Activated T-helper 1 cell treated with anti-CD3 and anti-CD28 coated beads, Interleukin-2, amount 50 U/mL, for 16 hours (primary cell): Measurements from ENCODE around the gene SLC35A1.
"Not testable (repeated sequence)": the region's sequence is repeated elsewhere in the genome, so short reads cannot be mapped to it uniquely, and the experiment has no call there.

ENCODE experiments used
- DNase-seq, 2 donors: peaks; one replicate each; pipeline ENCODE4 v3.0.0-alpha.2; 2020; ENCODE audit warnings: low read depth in 1 of 2, low spot score in 1 of 2

SLC35A1 gene, protein sequence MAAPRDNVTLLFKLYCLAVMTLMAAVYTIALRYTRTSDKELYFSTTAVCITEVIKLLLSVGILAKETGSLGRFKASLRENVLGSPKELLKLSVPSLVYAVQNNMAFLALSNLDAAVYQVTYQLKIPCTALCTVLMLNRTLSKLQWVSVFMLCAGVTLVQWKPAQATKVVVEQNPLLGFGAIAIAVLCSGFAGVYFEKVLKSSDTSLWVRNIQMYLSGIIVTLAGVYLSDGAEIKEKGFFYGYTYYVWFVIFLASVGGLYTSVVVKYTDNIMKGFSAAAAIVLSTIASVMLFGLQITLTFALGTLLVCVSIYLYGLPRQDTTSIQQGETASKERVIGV

DNA sequence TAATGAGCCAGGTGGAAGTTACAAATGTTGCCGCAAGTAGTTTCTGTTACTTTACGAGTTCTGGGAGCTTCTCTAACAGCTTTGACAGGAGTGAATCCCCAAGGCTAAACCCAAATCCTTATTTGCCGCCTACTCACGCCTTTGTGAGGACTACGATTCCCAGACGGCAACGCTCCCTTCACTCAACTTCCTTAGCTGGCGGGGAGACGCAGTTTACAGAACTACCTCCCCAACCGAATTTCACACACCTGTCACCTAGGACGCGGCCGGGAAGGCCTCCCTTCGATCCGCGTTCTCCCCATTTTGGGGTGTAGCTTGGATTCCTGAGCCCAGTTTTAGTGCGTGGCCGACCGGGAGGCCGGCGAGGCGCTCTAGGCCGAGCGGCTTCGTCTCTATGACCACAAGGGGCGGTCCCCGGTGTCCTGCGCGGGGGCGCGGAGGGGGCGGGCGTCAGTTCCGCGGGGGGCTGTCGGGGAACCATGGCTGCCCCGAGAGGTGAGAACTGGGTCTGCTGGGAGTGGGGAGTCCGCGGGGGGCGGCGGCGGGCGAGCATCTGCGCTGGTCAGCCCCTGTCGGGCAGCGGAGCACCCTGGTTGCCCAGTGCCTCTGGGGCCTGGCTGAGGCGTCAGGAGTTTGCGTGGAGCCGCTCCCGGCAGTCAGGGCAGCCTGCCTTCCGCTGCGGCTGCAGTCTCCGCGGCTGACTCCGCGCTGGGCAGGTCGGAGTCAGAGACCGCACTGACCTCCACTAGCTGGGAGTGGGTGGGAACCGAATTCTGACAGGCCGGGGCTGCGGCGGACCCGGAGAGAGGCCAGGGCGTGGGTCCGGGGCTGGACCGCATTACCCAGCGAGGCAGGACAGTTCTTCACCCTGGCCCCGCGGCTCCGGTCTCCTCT lies at the start of gene SLC35A1:
Gene SLC35A1 (plus strand): TSS at position 450 of the 894 bp plus-strand sequence. CDS start 30 bp downstream, at position 480.
- peak; percentile 66 to 74 for DNase-seq

DNA sequence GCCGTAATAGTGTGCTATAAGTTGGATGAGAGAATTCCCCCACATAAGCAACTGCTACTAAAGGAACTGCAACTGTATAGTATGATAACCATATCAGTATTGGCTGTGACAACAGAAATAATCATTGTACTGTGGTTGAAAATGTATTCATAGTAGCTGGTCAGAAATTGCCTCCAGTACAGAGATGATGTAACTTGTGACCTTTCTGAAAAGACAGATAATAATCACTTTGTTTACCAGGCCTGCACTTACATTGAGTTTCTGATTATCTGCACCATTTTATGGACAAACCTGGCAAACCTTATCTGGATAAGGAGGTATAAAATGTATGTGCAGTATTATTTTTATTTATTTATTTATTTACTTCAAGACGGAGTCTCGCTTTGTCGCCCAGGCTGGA lies 46.0 kb upstream of the SLC35A1 start:
- no peak for DNase-seq

DNA sequence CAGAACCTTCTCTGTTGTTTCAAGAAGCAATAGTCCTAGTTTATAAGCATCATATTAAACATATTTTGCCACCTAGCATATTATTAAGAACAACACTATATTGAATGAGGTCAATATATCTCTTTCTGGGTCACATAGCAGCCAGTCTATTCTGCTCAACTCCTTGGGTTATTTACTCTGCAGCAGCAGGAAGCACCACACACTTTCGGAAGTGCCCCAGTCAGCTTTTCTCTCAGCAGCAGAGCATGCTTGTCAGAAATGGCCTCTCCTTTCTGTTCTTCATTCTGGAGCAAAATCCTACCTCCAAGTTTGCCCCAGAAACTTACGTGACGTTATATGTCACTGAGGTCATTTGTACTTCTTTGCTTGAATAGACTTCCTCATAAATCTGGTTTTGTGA lies 42.3 kb upstream of the SLC35A1 start:
- DNase-seq = no peak

DNA sequence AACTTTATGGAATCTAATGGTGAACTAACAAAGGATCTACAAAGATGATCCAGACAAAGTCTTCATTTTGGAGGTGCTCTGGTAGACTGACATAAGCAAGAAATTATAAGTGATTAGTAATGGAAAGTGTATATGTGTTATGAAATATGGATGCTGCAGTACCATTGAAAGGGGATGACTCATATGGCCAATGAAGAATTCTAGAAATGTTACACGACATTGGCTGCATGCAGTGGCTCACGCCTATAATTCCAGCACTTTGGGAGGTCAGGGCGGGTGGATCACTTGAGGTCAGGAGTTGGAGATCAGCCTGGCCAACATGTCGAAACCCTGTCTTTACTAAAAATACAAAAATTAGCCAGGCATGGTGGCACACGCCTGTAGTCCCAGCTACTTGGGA lies 41.5 kb upstream of the SLC35A1 start:
- DNase-seq = no peak

DNA sequence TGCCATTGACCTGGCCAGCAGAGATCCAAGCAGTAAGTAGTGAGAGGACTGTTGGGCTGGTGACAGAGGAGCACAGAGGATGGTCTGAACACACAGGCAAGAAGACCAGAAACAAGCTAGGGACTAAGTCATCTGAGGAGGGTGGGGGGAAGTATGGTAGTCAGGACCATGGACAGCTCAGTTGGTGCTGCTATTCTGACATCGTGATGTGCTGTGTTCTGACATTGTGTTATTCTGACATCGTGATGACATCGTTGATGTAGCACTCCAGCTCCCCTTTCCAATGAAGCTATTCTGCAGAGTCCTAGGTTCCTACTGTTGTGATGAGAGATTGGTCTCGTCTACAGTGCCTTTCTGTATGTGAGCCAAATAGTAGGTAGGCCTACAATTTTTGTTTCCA lies 36.3 kb upstream of the SLC35A1 start:
- DNase-seq = peak in 1 of 2 donors; percentile 6

DNA sequence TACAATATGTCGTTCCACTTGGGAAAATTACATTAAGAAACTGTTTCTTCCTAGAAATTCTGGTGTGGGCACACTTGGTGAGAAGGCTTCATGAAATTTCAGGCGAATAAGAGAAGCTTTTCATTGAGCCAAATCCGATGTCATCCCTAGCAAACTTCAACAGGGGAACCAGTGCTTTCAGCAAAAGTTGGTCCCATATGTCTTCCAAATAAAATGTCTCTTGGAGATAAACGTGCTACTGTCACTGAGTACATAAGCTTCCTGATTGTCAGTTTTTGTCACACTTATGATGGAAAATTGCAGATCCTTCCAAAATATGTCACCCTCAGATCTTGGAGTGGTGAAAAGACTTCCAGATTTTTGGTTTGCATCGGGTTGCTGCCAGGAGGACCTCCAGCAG lies 31.1 kb upstream of the SLC35A1 start:
- DNase-seq = no peak

DNA sequence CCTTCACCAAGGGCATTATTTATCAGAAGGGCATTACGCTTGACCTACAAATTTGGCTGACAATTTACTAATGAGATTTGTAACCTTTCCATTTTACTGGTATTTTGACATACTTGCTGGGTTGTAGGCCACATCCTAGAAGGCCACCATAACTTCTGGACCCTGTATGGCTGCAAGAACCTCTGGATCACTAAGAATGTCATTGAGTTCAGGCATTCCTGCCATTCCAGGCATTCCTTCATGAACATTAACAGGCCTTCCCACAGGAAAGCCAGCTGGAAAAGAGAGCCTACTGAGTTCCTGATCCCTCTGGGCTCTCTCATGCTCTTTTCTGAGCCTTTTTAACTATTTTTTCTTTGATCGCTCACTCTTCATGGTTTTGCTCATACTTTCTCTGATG lies 28.4 kb upstream of the SLC35A1 start:
- DNase-seq = no peak

DNA sequence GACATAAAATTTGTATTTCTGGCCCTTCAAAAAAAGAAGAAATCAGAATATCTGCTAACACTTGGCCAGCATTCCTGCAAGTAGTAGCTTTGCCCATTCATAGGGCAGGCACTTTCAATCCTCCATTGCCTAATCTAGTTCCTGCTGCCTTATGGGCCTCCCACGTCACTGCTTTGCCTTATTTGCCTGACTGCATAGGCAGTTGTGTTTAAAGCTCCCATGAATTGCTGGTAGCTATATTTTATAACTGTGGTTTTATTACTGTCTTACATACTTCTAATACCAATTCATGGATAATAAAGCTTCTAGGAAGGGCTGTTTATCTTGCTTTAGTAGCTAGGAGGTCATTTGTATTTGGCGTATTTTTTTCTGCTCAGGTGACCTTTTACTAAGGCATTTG lies 7.7 kb upstream of the SLC35A1 start:
- no peak for DNase-seq

DNA sequence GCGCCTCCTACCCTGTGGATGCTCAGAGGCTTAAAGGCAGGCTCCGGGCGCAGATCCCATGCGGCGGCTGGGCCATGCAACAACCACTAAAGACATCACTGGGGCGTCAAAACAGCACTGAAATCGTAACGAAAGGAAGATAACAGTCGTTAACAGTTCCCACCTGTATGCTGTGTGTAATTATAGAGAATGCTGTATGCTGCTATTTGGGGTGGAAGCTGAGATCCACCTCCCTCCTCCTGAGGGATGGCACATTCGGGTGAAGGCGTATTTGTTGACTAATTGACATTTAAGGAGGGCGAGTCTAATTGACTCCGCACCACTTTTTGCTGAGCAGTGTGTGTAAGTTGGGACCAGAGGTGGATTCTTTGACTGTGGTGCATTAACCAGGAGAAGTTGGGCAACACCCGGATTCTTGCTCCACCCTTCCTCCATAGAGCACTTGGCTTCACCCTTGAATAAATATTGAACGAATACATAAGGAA lies 687 bp downstream of the SLC35A1 start:
- no peak for DNase-seq

DNA sequence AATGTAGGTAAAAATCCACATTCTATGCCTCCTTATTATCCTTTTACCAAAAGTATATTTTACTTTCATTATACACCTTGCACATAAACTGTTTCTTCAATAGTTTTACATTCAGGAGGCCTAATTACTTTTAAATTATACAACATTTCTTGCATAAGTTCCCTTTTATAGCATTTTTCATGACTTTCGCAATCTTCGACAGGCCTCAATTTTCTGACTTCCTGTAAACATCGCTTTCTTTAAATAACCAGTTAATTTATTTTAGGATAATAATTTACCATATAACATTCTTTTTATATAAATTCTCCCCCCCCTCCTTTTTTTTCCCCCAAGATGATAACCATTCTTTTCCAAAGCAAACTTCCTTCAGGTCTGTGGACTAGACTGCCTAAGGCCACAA lies 9.2 kb downstream of the SLC35A1 start:
- DNase-seq = no peak

DNA sequence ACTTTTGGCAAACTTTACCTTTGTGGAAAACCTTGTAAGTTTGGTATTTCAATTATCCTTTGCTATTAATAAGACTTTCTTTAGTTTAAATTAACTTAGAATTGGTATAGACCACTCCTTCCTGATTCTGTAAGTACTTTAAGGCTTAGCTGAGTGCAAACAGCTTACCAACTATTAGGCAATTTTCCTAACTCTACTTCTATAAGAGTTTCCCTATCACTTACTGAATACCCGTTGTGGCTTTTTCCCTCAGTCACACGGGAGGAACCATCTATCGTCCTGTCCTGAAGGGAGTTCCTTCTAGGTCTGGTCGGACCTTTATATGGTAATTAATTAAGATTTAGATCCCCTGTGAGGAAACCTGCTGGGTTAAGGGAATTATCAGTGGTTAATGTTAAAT lies 9.6 kb downstream of the SLC35A1 start:
- DNase-seq = no peak

DNA sequence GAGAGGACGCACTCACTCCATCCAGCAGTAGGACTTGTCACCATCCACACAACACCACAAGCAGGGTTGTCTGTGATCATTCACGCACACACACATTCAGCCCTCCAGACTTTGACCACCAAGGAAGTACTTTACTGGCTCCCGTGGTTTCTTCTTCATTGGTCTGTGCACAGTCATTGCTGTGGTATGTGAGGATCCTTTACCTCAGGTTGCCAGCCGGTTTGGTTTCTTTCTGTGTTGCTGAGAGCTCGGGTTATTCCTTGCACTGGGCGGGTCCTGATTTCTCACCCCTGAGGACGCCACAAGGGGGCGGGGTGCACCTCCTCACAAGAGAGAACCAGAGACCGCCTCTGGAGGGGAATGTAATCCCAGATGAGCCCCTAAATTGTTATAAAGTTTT lies 11.2 kb downstream of the SLC35A1 start:
- no peak for DNase-seq

DNA sequence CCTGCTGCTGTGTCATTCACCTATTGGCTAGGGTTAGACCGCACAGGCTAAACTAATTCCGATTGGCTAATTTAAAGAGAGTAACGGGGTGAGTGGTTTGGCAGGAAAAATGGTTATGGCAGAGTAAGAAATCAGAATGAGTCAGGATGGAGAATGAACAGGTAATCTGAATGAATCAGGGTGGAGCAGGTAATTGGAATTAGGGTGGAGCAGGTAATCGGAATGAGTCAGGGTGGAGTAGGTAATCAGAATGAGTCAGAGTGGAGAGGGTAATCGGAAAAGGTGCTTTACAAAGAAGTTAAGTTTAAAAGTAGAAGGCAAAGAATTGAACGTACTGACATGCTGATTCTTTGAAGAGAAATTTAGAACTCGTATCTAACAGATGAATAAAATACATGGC lies 11.7 kb downstream of the SLC35A1 start:
- no peak for DNase-seq

DNA sequence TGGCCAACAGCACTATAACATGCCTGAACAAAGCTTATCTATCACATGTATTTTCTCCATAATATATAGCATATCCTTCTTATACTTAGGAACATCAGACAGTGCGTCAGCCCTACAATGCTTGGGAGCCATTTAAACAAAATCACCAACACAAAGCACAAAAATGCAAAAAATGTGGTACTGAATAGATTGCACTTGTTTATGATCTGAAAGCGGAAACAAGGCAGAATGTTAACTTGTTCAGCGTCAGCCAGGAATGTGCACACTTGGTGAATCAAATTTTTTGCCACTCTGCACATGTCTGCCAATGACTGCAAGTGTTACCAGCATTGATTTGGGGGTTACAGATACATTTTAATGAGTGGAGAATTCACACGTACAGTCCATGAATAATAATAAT lies 14.8 kb downstream of the SLC35A1 start:
- no peak for DNase-seq

DNA sequence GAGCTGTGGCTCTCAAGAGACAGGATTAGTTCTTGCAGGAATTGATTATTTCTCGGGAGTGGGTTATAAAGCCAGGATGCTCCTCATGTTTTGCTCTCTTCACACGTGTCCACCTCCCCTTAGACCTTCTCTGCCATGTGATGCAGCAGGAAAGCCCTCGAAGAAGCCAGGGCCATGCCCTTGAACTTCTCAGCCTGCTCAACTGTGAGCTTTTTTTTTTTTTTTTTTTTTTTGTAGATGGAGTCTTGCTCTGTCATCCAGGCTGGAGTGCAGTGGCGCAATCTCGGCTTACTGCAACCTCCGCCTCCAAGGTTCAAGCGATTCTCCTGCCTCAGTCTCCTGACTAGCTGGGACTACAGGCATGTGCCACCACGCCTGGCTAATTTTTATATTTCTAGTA lies 16.6 kb downstream of the SLC35A1 start:
- not testable (repeated sequence) for DNase-seq

DNA sequence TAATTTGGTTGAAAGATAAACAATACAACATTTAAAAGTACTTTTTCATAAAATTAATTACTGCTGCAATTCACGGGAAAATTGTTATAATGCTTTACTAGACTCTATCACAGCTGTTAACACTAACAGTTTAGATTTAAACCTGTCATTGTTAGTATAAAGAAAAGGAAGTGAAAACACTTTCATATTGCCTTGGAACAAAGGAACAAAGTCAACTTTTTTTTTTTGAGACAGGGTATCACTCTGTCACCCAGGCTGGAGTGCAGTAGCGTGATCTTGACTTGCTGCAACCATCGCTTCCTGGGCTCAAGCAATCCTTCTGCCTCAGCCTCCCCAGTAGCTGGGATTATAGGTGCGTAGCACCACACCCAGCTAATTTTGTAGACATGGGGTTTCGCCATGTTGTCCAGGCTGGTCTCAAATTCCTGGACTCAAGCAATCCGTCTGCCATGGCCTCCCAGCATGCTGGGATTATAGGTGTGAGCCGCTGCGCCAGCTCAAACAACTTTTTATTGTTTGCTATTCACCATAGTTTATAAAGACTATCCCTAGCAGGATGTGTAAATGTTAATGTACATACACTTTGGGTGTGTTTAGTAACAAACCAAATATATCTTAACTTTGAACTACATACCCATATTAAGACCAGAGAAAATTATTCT lies 22.1 kb downstream of the SLC35A1 start:
- no peak for DNase-seq

DNA sequence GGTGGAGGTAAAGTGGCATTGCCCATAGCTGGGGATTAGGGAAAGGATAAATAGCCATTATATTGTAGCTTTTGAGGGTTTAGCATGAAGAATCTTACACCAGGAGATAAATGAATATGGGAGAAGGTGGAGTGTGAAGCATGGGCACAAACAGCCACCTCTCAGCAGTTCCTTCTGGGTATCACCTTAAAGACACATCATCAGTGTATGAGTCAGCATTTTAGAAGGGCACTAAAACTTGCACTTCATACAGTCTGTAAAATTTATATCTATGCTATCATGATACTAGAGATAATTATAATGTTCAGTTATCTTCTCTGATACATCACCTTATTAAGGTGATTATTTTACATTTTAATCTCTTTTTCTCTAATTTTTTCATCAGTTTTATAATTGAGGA lies 25.3 kb downstream of the SLC35A1 start:
- DNase-seq = no peak

DNA sequence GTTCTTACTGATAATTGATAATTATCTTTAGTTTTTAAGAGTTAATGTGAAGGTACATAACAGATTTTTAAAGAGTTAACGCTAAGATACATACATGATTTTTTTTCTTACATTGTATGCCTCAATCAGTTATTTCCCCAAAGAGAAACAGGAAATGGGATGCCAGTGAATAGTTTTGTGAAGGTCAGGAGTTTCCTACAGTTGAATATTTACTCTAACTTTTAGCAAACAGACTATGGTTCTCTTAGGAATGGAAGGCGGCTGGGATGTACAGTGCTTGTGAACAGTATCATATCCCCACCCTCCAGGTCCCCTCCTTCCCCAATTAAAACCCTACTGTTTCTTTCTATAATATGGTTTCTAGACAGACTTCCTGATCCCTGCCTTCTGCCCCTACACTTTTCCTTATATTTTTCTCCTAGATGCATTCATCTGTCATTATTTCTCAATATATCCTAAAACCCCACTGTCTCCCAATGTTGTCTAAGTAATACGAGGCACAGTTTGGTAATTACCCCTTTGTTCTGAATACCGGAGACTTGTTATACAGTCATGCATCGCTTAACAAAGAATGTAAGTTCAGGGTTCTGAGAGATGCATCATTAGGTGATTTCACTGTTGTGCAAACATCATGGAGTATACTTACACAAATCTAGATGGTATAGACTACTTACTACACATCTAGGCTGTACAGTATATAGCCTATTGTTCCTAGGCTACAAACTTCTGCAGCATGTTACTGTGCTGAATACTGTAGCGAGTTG lies 29.2 kb downstream of the SLC35A1 start:
- no peak for DNase-seq

DNA sequence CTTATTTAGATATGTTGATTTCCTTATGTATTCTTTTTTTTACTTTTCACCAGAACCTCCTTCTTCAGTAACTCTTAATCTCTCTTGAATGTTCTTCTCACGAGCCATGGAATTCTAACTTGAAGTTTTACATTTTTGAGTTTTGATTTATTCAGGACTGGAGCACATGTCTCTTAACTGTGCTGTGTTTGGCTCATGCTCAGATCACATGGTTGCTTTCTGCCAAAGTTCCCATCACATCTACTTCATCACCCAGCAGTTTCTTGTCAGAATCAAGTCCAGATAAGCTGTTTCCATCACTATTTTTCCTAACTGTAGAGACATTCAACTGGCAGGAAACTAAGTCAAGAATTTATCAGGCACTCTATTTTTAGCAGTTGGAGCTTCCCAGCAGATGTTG lies 31.7 kb downstream of the SLC35A1 start:
- DNase-seq = no peak

DNA sequence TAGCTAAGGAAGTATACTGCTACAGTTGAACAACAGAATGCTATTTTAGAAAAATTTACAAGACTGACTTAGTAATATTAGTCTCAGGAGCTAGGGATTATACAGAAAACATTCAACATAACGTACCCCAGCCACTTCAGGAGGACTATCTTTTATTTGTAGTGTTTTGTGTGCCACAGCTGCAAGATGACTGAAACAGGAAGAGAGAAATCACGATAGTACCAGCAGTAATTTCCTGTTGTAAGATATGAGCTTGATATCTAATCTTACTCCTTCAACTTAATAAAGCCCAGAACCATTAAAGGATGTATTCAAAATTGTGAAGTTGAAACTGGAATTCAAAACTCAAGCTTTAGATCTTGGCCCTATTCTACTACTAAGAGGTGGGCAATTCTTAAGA lies 42.1 kb downstream of the SLC35A1 start:
- no peak for DNase-seq

DNA sequence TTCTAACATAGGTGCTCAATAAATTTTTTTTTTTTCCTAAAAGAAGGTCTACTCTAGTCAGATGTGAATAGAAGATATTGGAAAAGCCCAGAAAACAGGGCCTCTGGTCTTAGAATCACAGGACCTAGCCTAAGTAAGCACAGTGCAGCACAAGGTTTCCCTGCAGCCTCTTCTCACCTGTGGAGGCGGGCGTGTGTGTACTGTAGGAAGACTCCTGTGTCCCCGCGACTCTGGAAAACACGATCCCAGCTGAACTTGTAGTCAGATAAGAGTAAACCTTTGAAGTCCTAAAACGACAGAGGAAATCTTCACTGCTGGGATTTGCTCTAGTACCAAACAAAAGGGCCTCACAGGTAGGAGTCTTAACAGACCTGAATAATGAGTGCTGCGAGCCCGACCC lies 45.7 kb downstream of the SLC35A1 start:
- DNase-seq = no peak
